RWPE2 (cell line): ENCODE measurements around the gene LHFPL2.

Experiments
- ATAC-seq: fragments of 200-7000 bp; cut with Tn5 transposase; 3 replicates; pipeline ENCODE4 v1.9.1; 2021; ENCODE audit warnings: low read depth
- DNase-seq: peaks from one replicate; pipeline ENCODE4 v3.0.0-alpha.2; 2020; ENCODE audit warnings: low spot score
- H3K27ac ChIP-seq: fragments of 450-650 bp; 2 replicates; pipeline ENCODE4 v1.5.1; 2017; ENCODE audit warnings: mild to moderate bottlenecking; ENCODE audit not compliant: poor library complexity, severe bottlenecking
- H3K27me3 ChIP-seq: fragments of 250-450 bp; sonication (Bioruptor Pico); 2 replicates; pipeline ENCODE4 v1.5.1; 2021; ENCODE audit warnings: mild to moderate bottlenecking, moderate library complexity; ENCODE audit not compliant: insufficient read depth, poor library complexity, severe bottlenecking
- H3K36me3 ChIP-seq: fragments of 250-450 bp; sonication (Bioruptor Pico); 2 replicates; pipeline ENCODE4 v1.5.1; 2020; ENCODE audit warnings: low read depth, mild to moderate bottlenecking, moderate library complexity
- H3K4me1 ChIP-seq: fragments of 250-450 bp; sonication (Bioruptor Pico); 2 replicates; pipeline ENCODE4 v1.5.1; 2021; ENCODE audit warnings: mild to moderate bottlenecking, moderate library complexity; ENCODE audit not compliant: insufficient read depth, poor library complexity, severe bottlenecking
- H3K4me3 ChIP-seq: fragments of 250-450 bp; sonication (Bioruptor Pico); 2 replicates; pipeline ENCODE4 v1.5.1; 2021; ENCODE audit warnings: mild to moderate bottlenecking, moderate library complexity; ENCODE audit not compliant: severe bottlenecking
- H3K9me3 ChIP-seq: fragments of 250-450 bp; sonication (Bioruptor Pico); 2 replicates; pipeline ENCODE4 v1.5.1; 2021; ENCODE audit warnings: mild to moderate bottlenecking, moderate library complexity; ENCODE audit not compliant: severe bottlenecking
- CTCF ChIP-seq: fragments of 450-650 bp; IDR thresholded peaks from one replicate; pipeline ENCODE4 v1.5.1; 2017; ENCODE audit warnings: mild to moderate bottlenecking, moderate library complexity; ENCODE audit not compliant: poor library complexity, severe bottlenecking

Gene LHFPL2

DNA sequence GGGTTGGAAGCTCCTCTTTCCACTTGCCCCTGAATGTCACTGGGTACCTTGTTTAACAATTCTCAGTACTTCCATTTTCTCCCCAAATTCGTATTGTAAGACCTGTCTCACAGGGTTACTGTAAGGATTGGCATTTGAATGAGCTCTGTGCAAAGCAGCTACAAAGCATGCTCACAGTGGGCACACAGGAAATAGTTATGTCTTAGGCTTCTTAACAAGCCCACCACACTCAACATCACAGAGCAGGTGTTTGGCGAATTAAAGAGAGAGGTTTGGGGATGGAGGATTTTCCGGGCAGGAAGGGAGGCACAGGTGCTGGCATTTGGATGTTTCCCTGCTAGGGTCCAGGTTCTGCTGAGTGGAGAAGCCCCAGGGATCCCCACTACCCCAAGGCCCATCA, 17.0 kb upstream of the LHFPL2 start:
- no peaks in the 10 kb centered on the region for H3K36me3 ChIP-seq
- ATAC-seq (no peak), DNase-seq (no peak)
- no peaks in the 10 kb centered on the region for H3K9me3 ChIP-seq
- no peaks in the 10 kb centered on the region for H3K4me1 ChIP-seq
- H3K4me3 ChIP-seq = no peak overlapping the region
- H3K27ac ChIP-seq = no peak overlapping the region
- no peak for TF ChIP-seq CTCF
- no peaks in the 10 kb centered on the region for H3K27me3 ChIP-seq

DNA sequence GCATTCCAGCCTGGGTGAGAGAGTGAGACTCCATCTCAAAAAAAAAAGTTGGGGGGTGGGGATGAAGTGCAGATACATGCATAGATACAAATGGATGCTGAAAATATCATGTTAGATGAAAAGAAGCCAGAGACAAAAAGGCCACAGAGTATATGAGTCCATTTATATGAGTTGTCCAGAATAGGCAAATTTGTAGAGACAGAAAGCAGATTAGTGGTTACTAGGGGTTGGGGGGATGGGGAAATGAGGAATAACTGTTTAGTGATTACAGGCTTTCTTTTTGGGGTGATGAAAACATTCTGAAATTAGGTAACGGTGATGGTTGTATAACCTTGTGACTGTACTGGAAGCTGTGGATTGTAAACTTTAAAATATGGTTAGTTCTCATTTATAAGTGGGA, 13.8 kb upstream of the LHFPL2 start:
- H3K9me3 ChIP-seq = no peaks in the 10 kb centered on the region
- ATAC-seq (no peak), DNase-seq (no peak)
- TF ChIP-seq CTCF = no peak
- no peak overlapping the region for H3K4me3 ChIP-seq
- no peaks in the 10 kb centered on the region for H3K27me3 ChIP-seq
- H3K36me3 ChIP-seq = no peaks in the 10 kb centered on the region
- H3K27ac ChIP-seq = no peak overlapping the region
- no peaks in the 10 kb centered on the region for H3K4me1 ChIP-seq

- Histone ChIP-seq H3K9me3 (no peaks in the 10 kb centered on the region), H3K36me3 (no peaks in the 10 kb centered on the region), H3K27ac (no peak overlapping the region), H3K4me1 (no peaks in the 10 kb centered on the region), H3K27me3 (no peaks in the 10 kb centered on the region), H3K4me3 (no peak overlapping the region)
- no peak for TF ChIP-seq CTCF
- ATAC-seq (no peak), DNase-seq (no peak)
These were observed 13.1 kb upstream of the LHFPL2 start for GRCh38 chr5:78661691-78662090.

GRCh38 chr5:78661044-78661443, 12.5 kb upstream of the LHFPL2 start:
- no peak overlapping the region for H3K27ac ChIP-seq
- no peaks in the 10 kb centered on the region for H3K36me3 ChIP-seq
- no peaks in the 10 kb centered on the region for H3K9me3 ChIP-seq
- H3K4me1 ChIP-seq = no peaks in the 10 kb centered on the region
- no peaks in the 10 kb centered on the region for H3K27me3 ChIP-seq
- DNase-seq (no peak), ATAC-seq (no peak)
- TF ChIP-seq CTCF = no peak
- no peak overlapping the region for H3K4me3 ChIP-seq

DNA sequence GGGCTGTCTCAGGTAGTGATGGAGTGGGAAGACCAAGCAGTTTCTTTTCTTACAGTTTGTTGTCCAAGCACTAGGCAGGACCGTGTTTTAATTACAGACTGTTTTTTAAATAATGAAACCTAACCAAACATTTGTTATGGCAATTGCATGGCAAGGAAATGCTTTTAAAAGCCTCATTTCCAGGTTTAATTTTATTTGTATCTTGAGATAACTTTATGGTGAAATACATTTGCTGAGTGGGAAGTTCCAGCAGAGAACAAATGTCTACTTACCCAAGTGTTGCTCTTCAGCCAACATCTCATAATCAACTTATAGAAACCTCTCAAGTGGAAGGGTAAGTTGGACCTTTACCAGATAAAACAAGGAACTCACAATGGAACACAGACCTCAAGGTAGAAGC, 11.8 kb upstream of the LHFPL2 start:
- no peak for ATAC-seq
- no peak for TF ChIP-seq CTCF

More for the DNA sequence above, 11.8 kb upstream of the LHFPL2 start:
- Histone ChIP-seq H3K9me3 (no peaks in the 10 kb centered on the region), H3K36me3 (no peaks in the 10 kb centered on the region), H3K27me3 (no peaks in the 10 kb centered on the region), H3K27ac (no peak overlapping the region), H3K4me1 (no peaks in the 10 kb centered on the region), H3K4me3 (no peak overlapping the region)
- no peak for DNase-seq
